Measurements from ENCODE around the gene TRIM13. TPM values are rescaled to one million over a fixed set of nuclear protein-coding genes. Genes with fewer than 3 reads are reported as not detected.

Gene TRIM13
- total and polyA plus RNA-seq, 2 of the 13 experiments (the other 11 are each of a cell fraction or from before 2014, with no cell fraction given) = 22.0 to 24.4 TPM

- TF ChIP-seq CSRNP1 (CRISPR knock-in tag; IDR thresholded peaks at IDR 0.05) = no peak
- TF ChIP-seq ZNF143 (CRISPR knock-in tag; IDR thresholded peaks at IDR 0.05) = no peak
- TF ChIP-seq ZNF280B (CRISPR knock-in tag; IDR thresholded peaks at IDR 0.05; ENCODE audit: borderline replicate concordance) = no peak
- TF ChIP-seq ARNT2 (CRISPR knock-in tag; IDR thresholded peaks at IDR 0.05; ENCODE audit: low read depth) = no peak
- TF ChIP-seq JDP2 (CRISPR knock-in tag; IDR thresholded peaks at IDR 0.05; ENCODE audit: borderline replicate concordance) = no peak
- no peak for TF ChIP-seq MLXIP (CRISPR knock-in tag; IDR thresholded peaks at IDR 0.05; ENCODE audit: borderline replicate concordance)
- TF ChIP-seq TBL1XR1 (IDR thresholded peaks at IDR 0.05; ENCODE audit: borderline replicate concordance, low read length, partially characterized antibody) = no peak
- TF ChIP-seq ZSCAN22 (CRISPR knock-in tag; IDR thresholded peaks at IDR 0.05) = no peak
- TF ChIP-seq FIP1L1 (IDR thresholded peaks at IDR 0.05; ENCODE audit: borderline replicate concordance, insufficient read depth, low read depth, low read length) = no peak
- TF ChIP-seq ZNF256 (CRISPR knock-in tag; conservative IDR thresholded peaks at IDR 0.05) = no peak
Measured at GRCh38 chr13:49975826-49976225, 21.0 kb upstream of the TRIM13 start (continued).
